ENCODE measurements around the gene DAB1.
"Not testable (repeated sequence)": the region's sequence is repeated elsewhere in the genome, so short reads cannot be mapped to it uniquely, and the experiment has no call there.

The DAB1 gene

DNA sequence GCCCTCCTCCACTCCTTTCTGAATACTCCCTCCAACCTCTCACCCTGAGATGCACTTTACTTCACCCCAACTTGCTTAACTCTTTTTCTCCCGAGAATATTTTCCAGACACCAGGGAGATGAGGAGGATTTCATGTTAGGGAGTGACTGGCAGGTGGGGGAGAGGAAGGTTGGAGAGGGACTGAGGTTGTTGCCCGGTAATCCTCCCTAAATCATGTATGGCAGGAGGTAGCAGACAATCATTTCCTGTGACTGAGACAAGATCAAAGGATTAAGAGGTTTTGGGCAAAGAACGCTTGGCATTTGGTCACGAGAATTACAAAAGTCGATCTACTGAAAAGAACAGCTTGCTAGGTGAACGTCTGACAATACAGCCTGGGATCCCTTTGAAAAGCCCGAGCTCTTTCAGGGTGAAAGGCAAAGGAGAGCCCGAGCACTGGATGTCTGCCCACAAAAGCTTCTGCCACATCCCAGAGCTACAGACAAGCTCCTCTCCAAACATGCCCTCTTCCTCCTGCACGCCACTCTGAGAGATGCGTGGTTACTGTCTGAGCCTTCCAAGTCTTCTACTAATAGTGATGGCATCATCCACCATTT lies 154.1 kb downstream of the DAB1 start:
- no peak for DNase-seq

DNA sequence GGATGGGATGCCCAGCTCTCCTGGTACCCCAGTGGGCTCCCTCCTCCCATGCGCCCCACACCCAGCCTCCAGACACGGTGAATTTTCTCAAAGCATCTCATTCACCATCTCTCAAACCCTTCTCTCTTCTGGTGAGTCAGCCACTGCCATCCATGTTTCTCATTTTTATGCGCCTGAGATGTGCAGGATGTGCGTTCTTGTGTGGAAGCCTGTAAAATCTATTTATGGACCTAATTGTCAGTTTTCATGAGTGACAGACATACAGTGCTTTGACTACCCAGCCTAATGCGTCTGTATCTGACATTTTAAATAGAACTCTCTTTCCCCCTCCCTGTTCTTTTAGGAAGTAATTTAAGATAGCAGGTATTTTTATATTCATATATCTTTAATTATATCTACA lies 158.8 kb downstream of the DAB1 start:
- DNase-seq = no peak

DNA sequence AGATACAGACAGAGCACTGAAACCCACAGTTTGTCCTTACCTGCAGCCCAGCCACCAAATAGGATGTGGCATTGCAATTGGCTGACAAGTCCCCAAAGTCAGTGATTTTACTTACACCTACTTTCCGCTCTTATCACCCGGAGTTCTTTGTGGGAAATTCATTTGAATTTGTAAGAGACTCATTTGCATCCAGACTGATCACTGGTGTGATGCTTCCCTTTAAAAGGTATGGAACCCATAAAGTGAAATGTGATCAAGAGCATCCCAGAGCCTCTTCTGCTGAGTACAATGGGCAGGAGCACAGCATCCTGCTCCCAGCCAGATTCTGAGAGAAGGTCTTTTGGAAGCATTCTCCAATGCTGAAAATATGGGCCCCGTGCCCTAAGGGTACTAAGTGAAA lies 161.4 kb downstream of the DAB1 start:
- DNase-seq = no peak

DNA sequence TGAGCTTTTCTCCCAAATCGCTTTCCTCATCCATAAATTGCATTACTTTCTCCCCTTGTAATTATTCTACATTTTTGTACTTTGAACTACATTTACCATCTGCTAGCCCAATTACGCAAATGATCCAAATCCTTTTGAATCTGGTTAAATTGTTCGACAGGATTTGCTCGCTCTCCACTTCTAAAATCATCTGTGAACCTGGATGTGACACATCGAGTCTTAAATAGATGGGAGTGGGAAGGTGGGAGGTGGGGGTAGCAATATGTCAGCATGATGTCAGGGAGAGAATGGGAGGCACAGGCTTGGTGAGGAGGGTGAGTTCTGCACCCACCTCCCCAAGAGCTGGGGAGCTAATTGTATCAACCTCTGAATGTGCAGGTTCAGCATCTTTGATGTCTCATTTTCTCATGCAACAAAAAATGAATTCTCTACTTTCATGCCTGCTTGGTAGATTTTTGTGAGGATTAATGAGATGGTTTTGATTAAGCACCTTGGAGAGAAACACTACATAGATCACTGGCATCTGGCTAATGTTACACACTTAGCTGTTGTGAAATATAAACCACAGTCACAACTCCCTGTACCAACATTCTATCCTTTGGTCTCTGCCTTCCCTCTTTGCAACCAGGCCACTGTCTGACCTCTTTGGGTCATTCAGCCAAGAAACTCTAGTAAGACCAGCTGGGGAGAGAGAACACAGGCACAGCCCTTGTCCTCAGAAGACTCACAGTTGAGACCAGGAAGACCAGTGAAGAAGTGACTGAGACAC lies 165.1 kb downstream of the DAB1 start:
- DNase-seq = no peak

DNA sequence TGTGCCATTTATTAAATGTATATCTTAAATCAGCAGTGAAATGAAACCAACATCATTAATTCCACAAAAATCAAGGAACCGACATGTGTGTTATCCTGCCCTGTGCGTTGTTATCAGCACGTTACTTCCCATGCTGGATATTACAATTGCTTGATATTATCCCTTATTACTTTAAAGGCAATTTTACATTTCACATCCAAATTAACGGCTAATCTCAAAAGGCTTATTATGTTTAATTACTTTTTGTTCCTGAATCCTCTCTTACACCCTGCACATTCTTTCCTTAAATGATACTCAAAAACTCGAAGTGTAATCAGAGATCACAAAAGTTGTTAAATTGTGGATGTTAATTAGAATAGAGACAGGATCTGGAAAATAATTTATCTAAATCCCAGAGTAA lies 167.9 kb downstream of the DAB1 start:
- DNase-seq = no peak

DNA sequence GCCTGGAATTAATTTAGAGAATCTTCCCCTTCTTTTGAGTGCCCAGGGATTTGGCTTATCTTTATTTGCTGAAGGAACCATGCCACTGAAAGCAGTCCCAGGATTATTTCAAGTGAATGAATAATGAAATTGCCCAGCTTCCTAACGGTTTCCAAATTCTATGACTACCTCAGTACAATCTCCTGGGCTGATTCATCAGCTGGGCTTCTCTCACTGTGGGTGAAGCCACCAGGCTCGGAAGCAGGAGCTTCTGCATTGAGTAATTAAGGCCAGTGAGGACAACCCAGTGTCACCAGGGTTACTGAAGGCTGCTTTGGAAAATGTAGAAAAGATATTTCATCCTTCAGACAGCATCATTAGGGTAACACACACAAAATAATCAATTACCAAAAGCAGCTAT lies 169.8 kb downstream of the DAB1 start:
- no peak for DNase-seq

DNA sequence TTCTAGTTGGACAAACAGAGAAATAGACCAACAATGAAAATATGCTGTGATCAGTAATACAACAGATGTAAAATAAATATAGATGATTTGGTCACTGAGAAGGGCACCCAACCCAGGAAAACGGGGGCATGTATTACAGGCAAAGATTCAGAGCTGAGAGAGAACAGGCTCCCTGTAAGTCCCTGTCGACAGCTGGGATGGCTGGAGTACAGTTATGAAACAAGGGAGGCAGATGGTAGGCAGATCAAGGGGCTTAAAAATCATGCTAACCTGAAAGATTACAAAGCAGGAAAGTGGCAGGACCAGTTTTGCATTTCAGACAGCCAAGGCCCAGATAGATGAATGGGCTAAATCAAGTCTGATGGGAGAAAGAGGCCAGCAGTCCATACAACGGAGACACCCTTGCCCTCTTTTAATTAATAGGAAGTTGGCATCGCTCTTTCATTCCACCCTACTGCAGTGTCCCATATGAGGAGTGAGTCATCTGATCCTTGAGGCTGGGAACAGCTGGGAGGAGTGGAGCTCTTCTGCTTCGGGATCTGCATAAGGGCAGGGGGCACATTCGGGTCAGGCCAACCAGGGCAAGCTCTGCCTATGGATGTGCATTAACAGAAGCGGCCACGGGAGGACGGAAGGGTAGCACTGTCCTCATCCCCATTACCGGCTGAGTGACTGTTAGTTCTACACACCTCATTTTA lies 171.1 kb downstream of the DAB1 start:
- no peak for DNase-seq

DNA sequence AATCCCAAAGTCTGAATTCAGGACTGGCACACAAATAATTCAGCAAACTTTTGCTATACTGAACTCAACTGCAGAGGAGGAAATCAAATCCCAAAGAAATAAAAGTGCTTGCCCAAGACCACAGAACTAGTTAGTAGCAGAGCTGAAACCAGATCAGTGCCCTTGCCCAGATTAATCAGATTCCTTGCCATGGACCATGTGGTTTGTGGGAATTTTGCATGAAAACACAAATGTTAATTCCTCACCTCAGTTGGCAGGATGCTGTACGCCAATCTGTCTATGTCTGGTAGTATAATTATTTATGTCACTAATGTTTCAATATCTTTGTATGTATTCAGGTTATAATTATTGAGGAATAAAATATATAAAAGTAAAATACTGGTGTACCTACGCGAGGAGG lies 173.8 kb downstream of the DAB1 start:
- no peak for DNase-seq

DNA sequence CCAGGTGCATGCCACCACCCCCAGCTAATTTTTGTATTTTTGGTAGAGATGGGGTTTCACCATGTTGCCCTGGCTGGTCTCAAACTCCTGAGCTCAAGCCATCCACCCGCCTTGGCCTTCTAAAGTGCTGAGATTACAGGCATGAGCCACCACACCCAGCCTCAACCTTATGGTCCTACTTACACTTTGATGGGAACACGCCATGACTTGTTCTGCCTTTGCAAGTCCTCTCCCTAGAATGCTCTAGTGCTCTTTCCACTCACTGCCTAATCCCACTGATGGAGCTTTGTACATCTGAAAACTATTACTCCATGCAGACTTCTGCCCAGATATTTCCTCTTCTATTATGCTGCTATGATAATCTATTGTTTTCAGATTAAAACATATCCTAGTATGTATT lies 174.3 kb downstream of the DAB1 start:
- no peak for DNase-seq

DNA sequence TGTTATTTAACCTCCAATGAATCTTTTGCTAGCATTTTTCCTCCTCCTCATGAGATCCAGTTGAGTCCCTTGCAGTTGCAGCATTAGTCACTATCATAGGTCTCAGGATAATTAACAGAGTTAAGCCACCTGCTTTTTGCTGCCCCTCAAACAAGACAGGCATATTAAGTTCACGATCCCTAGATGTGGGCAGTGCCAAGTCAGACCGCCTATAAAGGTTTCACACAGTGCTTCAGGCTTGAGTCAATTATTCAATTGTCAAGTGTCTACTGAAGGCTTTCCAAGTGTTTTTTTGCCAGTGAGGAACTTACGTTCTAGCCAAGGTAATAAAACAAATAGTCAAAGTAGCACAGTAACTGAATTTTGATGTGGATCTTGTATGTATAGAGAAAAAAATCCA lies 175.0 kb downstream of the DAB1 start:
- no peak for DNase-seq

DNA sequence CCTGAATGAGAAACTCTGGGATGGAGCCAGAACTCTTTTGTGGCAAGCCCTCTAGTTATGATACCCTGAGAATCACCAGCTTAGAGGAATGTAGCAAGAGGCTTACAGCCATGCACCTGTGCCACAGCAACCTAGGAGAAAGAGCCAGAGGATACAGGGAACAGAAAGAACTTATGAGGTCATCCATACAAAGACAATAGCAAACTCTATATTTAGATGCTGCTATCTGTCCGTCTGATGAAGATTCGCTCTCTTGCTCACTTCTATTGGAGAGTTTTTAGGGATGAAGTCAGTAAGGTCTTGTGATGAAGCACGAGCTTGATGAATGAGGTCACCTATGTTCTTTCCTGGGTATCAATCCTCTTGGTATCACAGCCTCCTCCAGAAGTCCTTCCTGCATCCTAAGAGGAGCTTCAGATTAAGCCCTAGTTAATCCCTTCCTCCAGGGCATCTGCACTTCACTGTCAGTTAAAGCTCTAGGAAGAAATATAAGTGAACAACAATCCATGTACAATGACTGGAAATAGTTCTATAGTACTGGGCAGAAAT lies 185.6 kb downstream of the DAB1 start:
- DNase-seq = no peak

DNA sequence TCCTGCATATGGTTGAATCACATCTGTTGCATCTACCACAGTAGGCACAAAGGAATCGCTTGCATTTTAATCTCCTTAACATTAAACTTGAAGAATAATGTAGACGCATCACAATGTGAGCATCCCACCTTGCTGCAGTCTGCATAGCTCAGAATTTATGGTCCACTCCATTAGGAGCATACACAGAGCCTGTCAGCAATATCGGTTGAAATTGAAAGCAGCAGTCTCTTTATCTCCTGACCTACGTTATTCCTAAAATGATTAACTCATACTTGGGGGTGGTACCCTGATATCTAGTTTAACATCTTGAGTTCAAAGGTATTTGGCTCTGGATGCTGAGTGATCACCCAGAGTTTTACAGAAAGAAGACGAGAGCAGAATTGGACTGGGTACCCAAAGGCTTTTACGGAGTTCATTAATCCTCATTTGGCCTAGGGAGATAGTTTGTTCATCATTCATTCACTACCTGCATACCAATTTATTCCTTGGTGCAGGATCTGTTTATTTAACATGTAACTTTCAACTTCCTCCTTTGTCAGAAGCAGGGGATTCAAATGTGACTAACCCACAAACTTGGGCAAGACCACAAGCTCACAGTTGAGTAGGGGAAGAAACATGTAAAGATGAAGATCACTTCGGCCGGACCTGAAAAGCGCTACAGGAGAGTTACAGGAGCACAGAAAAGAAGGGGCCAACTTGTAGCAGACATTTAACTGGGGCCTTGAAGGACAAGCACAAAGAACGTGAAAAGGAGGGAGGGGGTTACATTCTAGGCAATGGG lies 187.9 kb downstream of the DAB1 start:
- DNase-seq = no peak

DNA sequence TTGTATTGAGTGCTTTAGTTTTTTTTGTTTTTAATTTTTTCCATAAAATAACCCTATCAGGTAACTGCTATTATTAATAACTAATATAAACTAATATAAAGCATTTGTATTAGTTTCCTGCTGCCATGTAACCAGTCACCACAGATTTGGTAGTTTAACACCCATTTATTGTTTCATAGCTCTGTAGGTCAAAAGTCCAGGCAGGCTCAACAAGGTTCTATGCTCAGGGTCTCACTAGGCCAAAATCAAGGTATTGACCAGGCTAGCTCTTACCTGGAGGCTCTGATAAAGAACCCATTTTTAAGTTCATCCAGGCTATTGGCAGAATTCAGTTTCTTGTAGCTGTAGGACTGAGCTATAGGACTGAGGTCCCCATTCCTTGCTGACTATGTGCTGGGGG lies 189.4 kb downstream of the DAB1 start:
- DNase-seq = no peak

DNA sequence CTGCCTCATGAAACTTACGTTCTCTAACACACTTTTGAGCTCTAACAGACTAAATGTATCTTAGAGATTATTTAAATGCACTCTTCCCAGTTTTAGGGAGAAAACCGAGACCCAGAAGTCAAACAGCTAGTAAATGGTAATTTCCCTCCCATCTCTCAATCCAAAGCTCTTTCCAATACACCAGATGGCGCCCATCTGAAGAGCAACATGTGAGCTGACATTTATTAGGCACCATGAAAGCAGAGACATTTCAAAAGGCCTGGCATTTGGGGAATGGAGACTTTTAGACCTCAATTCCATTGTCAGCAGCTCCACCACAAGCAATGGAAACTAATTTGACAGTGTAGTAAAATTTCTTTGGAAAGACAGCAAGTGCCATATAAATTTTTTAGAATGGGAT lies 191.4 kb downstream of the DAB1 start:
- no peak for DNase-seq

DNA sequence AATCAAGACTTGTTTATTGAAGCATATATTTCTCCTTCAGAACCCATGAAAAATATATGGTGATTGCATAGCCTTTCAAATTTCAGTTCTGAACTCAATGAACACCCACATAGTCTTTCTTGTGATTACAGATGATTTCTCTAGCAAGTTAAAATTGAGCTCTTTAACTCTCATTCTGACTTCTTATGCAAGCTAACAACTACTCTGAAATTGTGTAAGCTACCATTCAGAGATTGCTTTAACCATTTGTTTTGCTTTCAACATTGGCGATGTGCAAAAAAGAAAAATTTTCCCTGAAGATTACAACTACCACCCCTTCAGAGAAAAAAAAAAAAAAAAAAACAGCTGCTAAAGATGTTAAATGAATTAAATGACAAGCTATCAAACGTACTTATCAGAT lies 193.9 kb downstream of the DAB1 start:
- no peak for DNase-seq

DNA sequence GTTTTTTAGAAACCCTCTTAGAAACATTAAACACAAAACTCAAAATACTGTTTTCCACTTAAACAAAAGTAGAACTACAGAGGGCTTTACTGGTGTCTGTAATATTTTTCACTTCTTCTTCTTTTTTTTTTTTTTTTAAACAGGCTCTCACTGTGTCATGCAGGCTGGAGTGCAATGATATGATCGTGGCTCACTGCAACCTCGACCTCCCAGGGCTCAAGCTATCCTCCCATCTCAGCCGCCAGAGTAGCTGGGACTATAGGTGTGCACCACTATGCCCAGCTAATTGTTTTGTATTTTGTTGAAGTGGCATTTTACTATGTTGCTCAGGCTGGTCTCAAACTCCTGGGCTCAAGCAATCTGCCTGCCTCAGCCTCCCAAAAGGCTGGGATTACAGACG lies 194.8 kb downstream of the DAB1 start:
- no peak for DNase-seq

DNA sequence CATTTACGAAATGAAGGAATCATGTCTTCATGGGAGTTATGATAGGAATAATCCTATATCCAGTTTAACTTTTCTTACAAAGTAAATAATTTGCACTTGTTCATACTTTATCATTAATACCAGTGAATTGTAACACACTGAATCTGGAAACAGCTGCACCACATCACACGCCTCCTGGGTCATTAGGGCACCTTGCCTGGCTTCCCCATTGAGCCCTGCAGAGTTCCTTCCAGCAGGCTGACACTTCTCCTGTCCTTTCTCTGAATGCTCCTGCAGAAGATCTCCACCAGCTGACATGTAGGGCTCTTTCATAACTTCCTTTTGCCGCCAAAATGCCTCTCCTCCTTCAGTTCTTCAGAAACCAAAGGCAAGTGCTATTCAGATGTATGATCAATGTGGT lies 201.1 kb downstream of the DAB1 start:
- no peak for DNase-seq

DNA sequence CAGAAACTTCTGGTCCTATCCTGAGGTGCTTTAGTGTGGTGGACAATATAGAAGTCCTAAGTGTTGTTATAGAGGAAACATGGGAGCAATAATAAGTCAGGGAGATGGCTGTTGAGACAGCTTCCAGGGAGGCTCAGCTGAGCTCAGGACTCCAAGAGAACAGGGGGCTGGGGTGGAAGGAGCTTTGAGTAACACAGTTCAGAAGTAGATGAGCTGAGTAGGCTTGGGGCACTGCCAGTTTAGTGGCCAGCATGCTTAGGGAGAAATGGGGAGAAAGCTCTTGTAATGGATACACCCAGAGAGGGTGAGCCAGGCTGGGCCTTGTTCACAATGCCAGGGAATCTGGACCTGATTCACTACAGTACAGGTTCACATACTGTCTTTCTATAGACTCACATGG lies 201.6 kb downstream of the DAB1 start:
- DNase-seq = no peak

DNA sequence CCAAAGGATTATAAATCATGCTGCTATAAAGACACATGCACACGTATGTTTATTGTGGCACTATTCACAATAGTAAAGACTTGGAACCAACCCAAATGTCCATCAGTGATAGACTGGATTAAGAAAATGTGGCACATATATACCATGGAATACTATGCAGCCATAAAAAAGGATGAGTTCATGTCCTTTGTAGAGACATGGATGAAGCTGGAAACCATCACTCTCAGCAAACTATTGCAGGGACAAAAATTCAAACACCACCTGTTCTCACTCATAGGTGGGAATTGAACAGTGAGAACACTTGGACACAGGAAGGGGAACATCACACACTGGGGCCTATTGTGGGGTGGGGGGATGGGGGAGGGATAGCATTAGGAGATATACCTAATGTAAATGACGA lies 203.0 kb downstream of the DAB1 start:
- not testable (repeated sequence) for DNase-seq

DNA sequence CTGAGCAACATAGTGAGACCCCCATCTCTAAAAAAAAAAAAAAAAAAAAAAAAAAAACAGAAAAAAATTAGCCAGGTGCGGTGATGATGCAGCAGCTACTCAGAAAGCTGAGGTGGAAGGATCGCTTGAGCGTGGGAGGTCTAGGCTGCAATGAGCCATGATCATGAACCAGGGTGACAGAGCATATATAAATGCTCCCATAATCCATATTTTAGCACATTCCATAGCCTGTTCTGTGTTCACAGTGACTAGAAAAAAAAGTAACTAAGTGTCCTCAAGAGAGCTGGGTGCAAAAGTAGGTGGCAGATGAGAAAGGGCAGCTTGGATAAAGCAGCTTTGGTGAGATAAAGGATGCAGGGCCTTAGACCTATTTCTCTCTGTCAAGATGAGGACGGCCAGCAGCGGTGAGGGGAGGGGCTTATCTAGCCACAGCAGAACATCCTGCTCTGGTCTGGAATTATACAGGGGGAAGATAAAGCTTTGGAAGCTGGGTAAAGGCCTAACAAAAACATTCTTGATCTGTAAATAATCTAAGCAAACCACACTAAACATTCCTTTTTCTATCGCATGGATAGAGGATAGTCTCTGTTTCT lies 205.3 kb downstream of the DAB1 start:
- DNase-seq = no peak

DNA sequence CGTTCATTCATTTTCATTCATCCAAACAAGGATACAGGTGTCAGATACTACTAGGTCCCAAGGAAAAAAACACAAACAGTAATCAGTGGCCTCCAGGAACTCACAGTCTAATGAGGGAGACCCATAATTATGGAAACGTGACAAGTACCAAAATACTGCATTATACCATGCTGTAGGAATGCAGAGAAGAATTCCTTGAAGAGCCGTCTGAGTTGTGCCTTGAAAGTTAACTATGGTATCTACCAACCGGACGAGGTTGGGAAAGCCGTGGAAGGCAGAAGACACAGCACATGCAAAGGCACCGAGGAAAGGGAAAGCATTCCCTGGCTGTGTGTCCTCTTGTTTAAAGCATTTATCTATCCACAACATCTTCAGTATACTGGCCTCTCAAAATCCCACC lies 206.0 kb downstream of the DAB1 start:
- no peak for DNase-seq

DNA sequence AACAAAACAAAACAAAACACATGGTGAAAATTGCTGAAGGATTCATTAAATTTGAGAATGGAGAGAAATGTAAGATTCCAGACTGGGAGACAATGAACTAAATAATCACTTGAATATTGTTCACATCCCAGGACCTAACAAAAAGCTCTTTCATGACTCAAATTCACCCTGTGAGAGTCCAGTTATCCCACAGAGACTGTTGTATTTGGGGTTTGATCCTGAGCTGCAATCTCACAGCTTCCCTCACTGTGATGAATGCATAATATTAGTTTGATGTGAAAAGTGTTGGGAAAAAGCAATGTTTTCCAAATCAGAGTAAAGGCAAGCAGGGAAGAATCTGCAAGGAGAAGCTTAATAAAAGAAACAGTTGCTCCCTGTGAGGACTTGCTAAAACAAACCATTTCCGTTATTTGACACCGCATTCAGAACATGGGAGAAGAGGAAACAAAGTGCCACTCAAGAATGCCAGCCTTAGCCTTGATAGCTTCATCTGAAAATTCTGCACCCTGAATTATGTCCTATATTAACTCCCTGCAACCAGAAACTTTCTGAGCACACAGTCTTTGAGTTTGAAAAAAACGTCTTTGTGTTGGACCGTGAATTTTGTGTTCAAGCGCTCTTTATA lies 208.8 kb downstream of the DAB1 start:
- no peak for DNase-seq

All from activated CD4-positive, alpha-beta T cell treated with anti-CD3 and anti-CD28 coated beads, Interleukin-2, Interleukin-6, amounts not matched to agents 100 ng/mL and 50 ng/mL, durations not matched to agents 16 hours and 8 hours (primary cell).